ENCODE measurements around the gene PAX9. TPM values are rescaled to one million over a fixed set of nuclear protein-coding genes. Genes with fewer than 3 reads are reported as not detected.

Gene PAX9
- total RNA-seq, 1 experiment from 2014 or later = 14.9 TPM

DNA sequence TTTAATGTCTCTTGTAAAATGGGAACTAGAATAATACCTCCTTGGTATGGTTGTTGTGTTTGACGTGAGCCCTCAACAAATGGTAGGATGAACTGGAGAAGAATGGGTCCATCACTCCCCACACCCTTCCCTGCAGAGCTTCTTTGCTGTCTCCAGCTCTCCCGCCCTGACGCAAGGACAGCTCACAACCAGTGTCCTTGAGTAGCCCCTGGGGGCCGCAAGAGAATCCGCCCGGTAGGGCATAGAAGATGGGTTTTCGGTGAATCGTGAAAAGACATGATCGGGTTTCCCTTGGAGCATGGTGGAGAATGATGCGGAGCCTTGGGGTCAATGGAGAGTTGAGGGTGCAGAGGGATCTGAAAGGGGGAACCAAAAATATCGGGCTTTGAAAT lies 6.1 kb upstream of the PAX9 start:
- peak overlapping the region; percentile 60; the same call in 1 of the 2 replicates for H3K4me3 ChIP-seq (ENCODE audit: low read length)
- no TSS peak for BruUV-seq (replicated peaks)

GRCh38 chr14:36655963-36656686 lies 5.5 kb upstream of the PAX9 start:
- ChIA-PET POLR2A (ENCODE audit: unreplicated experiment) (no interaction called here), CTCF (interaction anchor here (0.6 kb wide), 2 partner anchors 74 to 461 kb away, joined by 3 to 5 read pairs; no protein-coding TSS in a partner anchor)
- DNase-seq (peak; percentile 77), ATAC-seq (peak; percentile 39)
- H3K79me2 ChIP-seq (ENCODE audit: low read length) = no peaks in the 10 kb centered on the region
- TSS peak; percentile 33 for BruUV-seq (replicated peaks)
- no peak overlapping the region for H3K9ac ChIP-seq (ENCODE audit: low read length)
- no peaks in the 10 kb centered on the region for H3K27me3 ChIP-seq (ENCODE audit: low read length)
- H3F3A ChIP-seq (ENCODE audit: low read length, unreplicated experiment) = no peaks in the 10 kb centered on the region
- no peaks in the 10 kb centered on the region for H3K9me3 ChIP-seq (ENCODE audit: low read length)
- H3K4me1 ChIP-seq (ENCODE audit: insufficient read depth, low read length) = peaks cover 18% of the 10 kb centered on the region
- no peaks in the 10 kb centered on the region for H3K9me2 ChIP-seq (replicated peaks; ENCODE audit: low read length)
- H2AFZ ChIP-seq (ENCODE audit: low read length) = peak overlapping the region; percentile 77
- H3K27ac ChIP-seq (ENCODE audit: low read length) = no peak overlapping the region
- no peaks in the 10 kb centered on the region for H3K36me3 ChIP-seq (ENCODE audit: low read depth, low read length)
- H3K4me3 ChIP-seq (ENCODE audit: low read length) = peak overlapping the region; percentile 60
- H3K4me2 ChIP-seq (ENCODE audit: low read length) = peak overlapping the region; percentile 82
- intact Hi-C loops (cut with micrococcal nuclease) = loop anchor here (2.0 kb wide), 1 partner anchor 461 kb away; no protein-coding TSS in a partner anchor
- no peak for TF ChIP-seq EZH2 (IDR thresholded peaks at IDR 0.05; ENCODE audit: low read length, unreplicated experiment)
- TF ChIP-seq, protein P1, sequence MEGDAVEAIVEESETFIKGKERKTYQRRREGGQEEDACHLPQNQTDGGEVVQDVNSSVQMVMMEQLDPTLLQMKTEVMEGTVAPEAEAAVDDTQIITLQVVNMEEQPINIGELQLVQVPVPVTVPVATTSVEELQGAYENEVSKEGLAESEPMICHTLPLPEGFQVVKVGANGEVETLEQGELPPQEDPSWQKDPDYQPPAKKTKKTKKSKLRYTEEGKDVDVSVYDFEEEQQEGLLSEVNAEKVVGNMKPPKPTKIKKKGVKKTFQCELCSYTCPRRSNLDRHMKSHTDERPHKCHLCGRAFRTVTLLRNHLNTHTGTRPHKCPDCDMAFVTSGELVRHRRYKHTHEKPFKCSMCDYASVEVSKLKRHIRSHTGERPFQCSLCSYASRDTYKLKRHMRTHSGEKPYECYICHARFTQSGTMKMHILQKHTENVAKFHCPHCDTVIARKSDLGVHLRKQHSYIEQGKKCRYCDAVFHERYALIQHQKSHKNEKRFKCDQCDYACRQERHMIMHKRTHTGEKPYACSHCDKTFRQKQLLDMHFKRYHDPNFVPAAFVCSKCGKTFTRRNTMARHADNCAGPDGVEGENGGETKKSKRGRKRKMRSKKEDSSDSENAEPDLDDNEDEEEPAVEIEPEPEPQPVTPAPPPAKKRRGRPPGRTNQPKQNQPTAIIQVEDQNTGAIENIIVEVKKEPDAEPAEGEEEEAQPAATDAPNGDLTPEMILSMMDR (conservative IDR thresholded peaks at IDR 0.05; ENCODE audit: low read depth, low read length) = peak; percentile 74
- no peaks in the 10 kb centered on the region for H4K20me1 ChIP-seq (ENCODE audit: low read length)

More for the DNA sequence above, 6.1 kb upstream of the PAX9 start:
- DNase-seq (no peak), ATAC-seq (no peak)
- no peaks in the 10 kb centered on the region for H4K20me1 ChIP-seq (ENCODE audit: low read length)
- H2AFZ ChIP-seq (ENCODE audit: low read length) = peak overlapping the region; percentile 77; the same call in 1 of the 2 replicates
- no peak overlapping the region for H3K27ac ChIP-seq (ENCODE audit: low read length)
- H3K9me3 ChIP-seq (ENCODE audit: low read length) = no peaks in the 10 kb centered on the region
- H3K4me1 ChIP-seq (ENCODE audit: insufficient read depth, low read length) = peaks cover 16% of the 10 kb centered on the region
- H3K4me2 ChIP-seq (ENCODE audit: low read length) = peak overlapping the region; percentile 82
- POLR2A ChIA-PET (ENCODE audit: unreplicated experiment) = no interaction called here
- TF ChIP-seq, protein P1 (conservative IDR thresholded peaks at IDR 0.05; ENCODE audit: low read depth, low read length) = no peak
- TF ChIP-seq EZH2 (IDR thresholded peaks at IDR 0.05; ENCODE audit: low read length, unreplicated experiment) (no peak), EZH2phosphoT487 (IDR thresholded peaks at IDR 0.05; ENCODE audit: borderline replicate concordance, low read length) (no peak)
- H3K27me3 ChIP-seq (ENCODE audit: low read length) = no peaks in the 10 kb centered on the region
- CTCF ChIA-PET = no interaction called here
- H3K9ac ChIP-seq (ENCODE audit: low read length) = no peak overlapping the region
- intact Hi-C loops (cut with micrococcal nuclease) = no loop called here
- no peaks in the 10 kb centered on the region for H3K36me3 ChIP-seq (ENCODE audit: low read depth, low read length)
- no peaks in the 10 kb centered on the region for H3F3A ChIP-seq (ENCODE audit: low read length, unreplicated experiment)
- H3K9me2 ChIP-seq (replicated peaks; ENCODE audit: low read length) = no peaks in the 10 kb centered on the region
- H3K79me2 ChIP-seq (ENCODE audit: low read length) = no peaks in the 10 kb centered on the region
